ENCODE results near the gene PTPRT. TPM values are rescaled to one million over a fixed set of nuclear protein-coding genes. Genes with fewer than 3 reads are reported as not detected.

PTPRT gene
- total RNA-seq, 4 donors from 2014 or later: 0.72 to 2.5 (median 1.4) TPM

- no peak for DNase-seq (ENCODE audit: low spot score in 2 of 2)
- no peak for TF ChIP-seq CTCF (IDR thresholded peaks at IDR 0.05)
- TF ChIP-seq POLR2AphosphoS5 (IDR thresholded peaks at IDR 0.05): no peak
- TF ChIP-seq EP300 (IDR thresholded peaks at IDR 0.05): no peak
- TF ChIP-seq POLR2A (IDR thresholded peaks at IDR 0.05): no peak
- WGBS: 51% methylated on average over 3 of the region's 5 CpGs
Measured at GRCh38 chr20:43096126-43096930, 93.4 kb downstream of the PTPRT start.

GRCh38 chr20:43095034-43095433 is 94.7 kb downstream of the PTPRT start:
- 76% methylated on average over 2 of the region's 2 CpGs for WGBS
- no peak for DNase-seq (ENCODE audit: low spot score in 2 of 2)
- TF ChIP-seq POLR2AphosphoS5 (IDR thresholded peaks at IDR 0.05): no peak
- no peak for TF ChIP-seq CTCF (IDR thresholded peaks at IDR 0.05)
- TF ChIP-seq EP300 (IDR thresholded peaks at IDR 0.05): no peak
- no peak for TF ChIP-seq POLR2A (IDR thresholded peaks at IDR 0.05)

More at GRCh38 chr20:43096126-43096930, 93.4 kb downstream of the PTPRT start:
- no peak overlapping the region for H3K27ac ChIP-seq
- no peaks in the 10 kb centered on the region for H3K36me3 ChIP-seq
- no peaks in the 10 kb centered on the region for H3K9me3 ChIP-seq
- H3K4me1 ChIP-seq: no peaks in the 10 kb centered on the region
- H3K4me3 ChIP-seq: no peak overlapping the region
- peaks cover 4% of the 10 kb centered on the region for H3K27me3 ChIP-seq

GRCh38 chr20:43092386-43093088 is 97.2 kb downstream of the PTPRT start:
- Histone ChIP-seq H3K27ac (no peak overlapping the region), H3K36me3 (no peaks in the 10 kb centered on the region), H3K9me3 (no peaks in the 10 kb centered on the region), H3K27me3 (peaks cover 4% of the 10 kb centered on the region), H3K4me3 (no peak overlapping the region), H3K4me1 (no peaks in the 10 kb centered on the region)
- TF ChIP-seq POLR2A (IDR thresholded peaks at IDR 0.05) (no peak), CTCF (IDR thresholded peaks at IDR 0.05) (no peak), EP300 (IDR thresholded peaks at IDR 0.05) (no peak), POLR2AphosphoS5 (IDR thresholded peaks at IDR 0.05) (no peak)
- DNase-seq (ENCODE audit: low spot score in 2 of 2): no peak
- 56% methylated on average over 4 of the region's 4 CpGs for WGBS

More at GRCh38 chr20:43095034-43095433, 94.7 kb downstream of the PTPRT start:
- Histone ChIP-seq H3K4me3 (no peak overlapping the region), H3K9me3 (no peaks in the 10 kb centered on the region), H3K27ac (no peak overlapping the region), H3K27me3 (peaks cover 4% of the 10 kb centered on the region), H3K36me3 (no peaks in the 10 kb centered on the region), H3K4me1 (no peaks in the 10 kb centered on the region)

GRCh38 chr20:43068482-43068881 is 121.2 kb downstream of the PTPRT start:
- Histone ChIP-seq H3K27ac (no peak overlapping the region), H3K27me3 (no peaks in the 10 kb centered on the region), H3K36me3 (no peaks in the 10 kb centered on the region), H3K4me3 (no peak overlapping the region), H3K9me3 (no peaks in the 10 kb centered on the region), H3K4me1 (no peaks in the 10 kb centered on the region)
- WGBS: 80% methylated on average over 1 of the region's 1 CpG
- no peak for DNase-seq (ENCODE audit: low spot score in 2 of 2)
- TF ChIP-seq POLR2AphosphoS5 (IDR thresholded peaks at IDR 0.05) (no peak), CTCF (IDR thresholded peaks at IDR 0.05) (no peak), EP300 (IDR thresholded peaks at IDR 0.05) (no peak), POLR2A (IDR thresholded peaks at IDR 0.05) (no peak)

GRCh38 chr20:43066125-43066524 is 123.6 kb downstream of the PTPRT start:
- Histone ChIP-seq H3K36me3 (no peaks in the 10 kb centered on the region), H3K4me3 (no peak overlapping the region), H3K27ac (no peak overlapping the region), H3K27me3 (no peaks in the 10 kb centered on the region), H3K9me3 (no peaks in the 10 kb centered on the region), H3K4me1 (no peaks in the 10 kb centered on the region)
- DNase-seq (ENCODE audit: low spot score in 2 of 2): no peak
- 72% methylated on average over 6 of the region's 6 CpGs for WGBS
- TF ChIP-seq POLR2A (IDR thresholded peaks at IDR 0.05) (no peak), CTCF (IDR thresholded peaks at IDR 0.05) (no peak), EP300 (IDR thresholded peaks at IDR 0.05) (no peak), POLR2AphosphoS5 (IDR thresholded peaks at IDR 0.05) (no peak)

Measured in suprapubic skin (tissue), 4 donors.